AG09309 (cell line): ENCODE results near the gene FAM107B.

Experiments used
- DNase-seq: peaks from one replicate; pipeline ENCODE4 v3.0.0-alpha.2; 2010; ENCODE audit warnings: low read depth
- H3K4me3 ChIP-seq: 2 replicates; pipeline ENCODE4 v1.5.1; 2011; ENCODE audit warnings: mild to moderate bottlenecking, low read depth, low read length, moderate library complexity; ENCODE audit not compliant: control insufficient read depth
- CTCF ChIP-seq: IDR thresholded peaks from 2 replicates; pipeline ENCODE4 v1.5.1; 2011; ENCODE audit warnings: mild to moderate bottlenecking, low read depth, low read length, inconsistent platforms; ENCODE audit not compliant: insufficient read depth, control insufficient read depth; ENCODE audit errors: missing control alignments

FAM107B gene

GRCh38 chr10:14801723-14802122, 27.0 kb upstream of the FAM107B start:
- TF ChIP-seq CTCF, result no peak
- no peak for DNase-seq
- no peak overlapping the region for H3K4me3 ChIP-seq

- DNase-seq, result no peak
- no peak for TF ChIP-seq CTCF
These were observed 25.7 kb upstream of the FAM107B start for GRCh38 chr10:14800397-14800796.

GRCh38 chr10:14798636-14799035, 23.9 kb upstream of the FAM107B start:
- TF ChIP-seq CTCF, result no peak
- no peak overlapping the region for H3K4me3 ChIP-seq
- no peak for DNase-seq

More at GRCh38 chr10:14800397-14800796, 25.7 kb upstream of the FAM107B start:
- H3K4me3 ChIP-seq, result no peak overlapping the region

- TF ChIP-seq CTCF, result no peak
- no peak overlapping the region for H3K4me3 ChIP-seq
- DNase-seq, result no peak
These were observed 13.2 kb upstream of the FAM107B start for GRCh38 chr10:14787938-14788337.

GRCh38 chr10:14784459-14785055, 9.9 kb upstream of the FAM107B start:
- no peak for TF ChIP-seq CTCF
- H3K4me3 ChIP-seq, result no peak overlapping the region
- DNase-seq, result no peak

GRCh38 chr10:14782691-14783363, 8.1 kb upstream of the FAM107B start:
- no peak overlapping the region for H3K4me3 ChIP-seq
- TF ChIP-seq CTCF, result no peak
- DNase-seq, result no peak
